Erythroblast (primary cell): ENCODE measurements around the gene EIF4G3.

Source experiments
- GATA1 ChIP-seq: IDR thresholded peaks from 2 replicates; pipeline ENCODE4 v1.6.1; 2011; ENCODE audit warnings: low read depth, mild to moderate bottlenecking, control low read depth, low read length, moderate library complexity
- POLR2A ChIP-seq: IDR thresholded peaks from 2 replicates; pipeline ENCODE4 v1.6.1; 2011; ENCODE audit warnings: mild to moderate bottlenecking, low read length

GRCh38 chr1:20950679-20951078 lies 226.0 kb downstream of the EIF4G3 start:
- no peak for TF ChIP-seq POLR2A
- TF ChIP-seq GATA1: no peak
